H9 (cell line): Measurements from ENCODE around the gene ROPN1L. TPM values are rescaled to one million over a fixed set of nuclear protein-coding genes. Genes with fewer than 3 reads are reported as not detected.

ENCODE experiments used
- DNase-seq: peaks from one replicate; pipeline ENCODE4 v3.0.0-alpha.2; 2017
- H2AFZ ChIP-seq: one replicate; pipeline ENCODE4 v1.6.1; 2013; ENCODE audit warnings: mild to moderate bottlenecking, low read length, control low read depth, moderate library complexity
- H2AK5ac ChIP-seq: 2 replicates; pipeline ENCODE4 v1.6.1; 2013; ENCODE audit warnings: low read length, control low read depth, mixed read lengths; ENCODE audit not compliant: insufficient read length
- H2BK120ac ChIP-seq: one replicate; pipeline ENCODE4 v1.6.1; 2013; ENCODE audit warnings: low read depth, mild to moderate bottlenecking, low read length, control low read depth, inconsistent platforms; ENCODE audit not compliant: poor library complexity, severe bottlenecking
- H2BK12ac ChIP-seq: 2 replicates; pipeline ENCODE4 v1.6.1; 2013; ENCODE audit warnings: low read length, control low read depth, mixed read lengths, low read depth; ENCODE audit not compliant: insufficient read length
- H2BK15ac ChIP-seq: 2 replicates; pipeline ENCODE4 v1.6.1; 2013; ENCODE audit warnings: low read depth, low read length, control low read depth
- H2BK20ac ChIP-seq: one replicate; pipeline ENCODE4 v1.6.1; 2013; ENCODE audit warnings: low read depth, mild to moderate bottlenecking, low read length, control low read depth, inconsistent platforms; ENCODE audit not compliant: poor library complexity, severe bottlenecking
- H2BK5ac ChIP-seq: 2 replicates; pipeline ENCODE4 v1.6.1; 2013; ENCODE audit warnings: low read length, control low read depth, mixed read lengths; ENCODE audit not compliant: insufficient read length
- H3K14ac ChIP-seq: 2 replicates; pipeline ENCODE4 v1.6.1; 2013; ENCODE audit warnings: low read length, control low read depth; ENCODE audit not compliant: insufficient read depth
- H3K18ac ChIP-seq: 2 replicates; pipeline ENCODE4 v1.6.1; 2013; ENCODE audit warnings: low read depth, mild to moderate bottlenecking, mixed read lengths, low read length, control low read depth; ENCODE audit not compliant: insufficient read length
- H3K23ac ChIP-seq: 2 replicates; pipeline ENCODE4 v1.6.1; 2013; ENCODE audit warnings: low read length, control low read depth, mixed read lengths, low read depth; ENCODE audit not compliant: insufficient read length
- H3K23me2 ChIP-seq: 2 replicates; pipeline ENCODE4 v1.6.1; 2013; ENCODE audit warnings: low read depth, mild to moderate bottlenecking, mixed read lengths, low read length, control low read depth; ENCODE audit not compliant: insufficient read length, poor library complexity, severe bottlenecking
- H3K27ac ChIP-seq: 2 replicates; pipeline ENCODE4 v1.5.1; 2013; ENCODE audit warnings: low read length, control low read depth, mixed read lengths, low read depth; ENCODE audit not compliant: insufficient read length
- H3K27me3 ChIP-seq: 2 replicates; pipeline ENCODE4 v1.6.1; 2013; ENCODE audit warnings: low read length, control low read depth, inconsistent platforms; ENCODE audit not compliant: insufficient read depth
- H3K4ac ChIP-seq: 2 replicates; pipeline ENCODE4 v1.6.1; 2013; ENCODE audit warnings: low read depth, mild to moderate bottlenecking, control low read depth, inconsistent platforms, low read length, moderate library complexity
- H3K4me1 ChIP-seq: 2 replicates; pipeline ENCODE4 v1.6.1; 2013; ENCODE audit warnings: low read length, control low read depth, inconsistent platforms; ENCODE audit not compliant: insufficient read depth
- H3K4me2 ChIP-seq: 2 replicates; pipeline ENCODE4 v1.6.1; 2013; ENCODE audit warnings: low read length, control low read depth, mixed read lengths; ENCODE audit not compliant: insufficient read length, insufficient read depth
- H3K56ac ChIP-seq: 2 replicates; pipeline ENCODE4 v1.6.1; 2013; ENCODE audit warnings: low read depth, mild to moderate bottlenecking, mixed read lengths, low read length, control low read depth; ENCODE audit not compliant: insufficient read length
- H3K79me1 ChIP-seq: 2 replicates; pipeline ENCODE4 v1.6.1; 2013; ENCODE audit warnings: low read depth, mild to moderate bottlenecking, moderate library complexity, low read length, control low read depth, inconsistent platforms; ENCODE audit not compliant: insufficient read depth, poor library complexity, severe bottlenecking
- H3K79me2 ChIP-seq: 2 replicates; pipeline ENCODE4 v1.6.1; 2013; ENCODE audit warnings: low read length, control low read depth, inconsistent platforms; ENCODE audit not compliant: insufficient read depth
- H3K9ac ChIP-seq: 2 replicates; pipeline ENCODE4 v1.6.1; 2013; ENCODE audit warnings: low read length, control low read depth, mixed read lengths; ENCODE audit not compliant: insufficient read length; ENCODE audit errors: extremely low read depth
- H3K9me3 ChIP-seq: one replicate; pipeline ENCODE4 v1.6.1; 2013; ENCODE audit warnings: low read depth, low read length, inconsistent platforms; ENCODE audit not compliant: control insufficient read depth
- H3T11ph ChIP-seq: one replicate; pipeline ENCODE4 v1.6.1; 2013; ENCODE audit warnings: mild to moderate bottlenecking, low read length, control low read depth, inconsistent platforms
- H4K20me1 ChIP-seq: one replicate; pipeline ENCODE4 v1.6.1; 2013; ENCODE audit not compliant: control insufficient read depth, insufficient read length, insufficient read depth
- H4K5ac ChIP-seq: 2 replicates; pipeline ENCODE4 v1.6.1; 2013; ENCODE audit warnings: low read depth, mild to moderate bottlenecking, mixed read lengths, low read length, control low read depth; ENCODE audit not compliant: insufficient read length
- H4K8ac ChIP-seq: replicated peaks from 2 replicates; pipeline ENCODE4 v1.6.1; 2013; ENCODE audit warnings: low read length, control low read depth, mixed read lengths, low read depth; ENCODE audit not compliant: insufficient read length
- H4K91ac ChIP-seq: 2 replicates; pipeline ENCODE4 v1.6.1; 2013; ENCODE audit warnings: low read depth, mild to moderate bottlenecking, moderate library complexity, mixed read lengths, low read length, control low read depth; ENCODE audit not compliant: insufficient read length
- H3K27ac Mint-ChIP-seq, 3 experiments: 2 replicates in 2 of 3; 3 replicates in 1 of 3; pipeline ENCODE4 v1.8.0; 2020 to 2021; ENCODE audit warnings: mixed read lengths in 3 of 3, mild to moderate bottlenecking in 1 of 3, moderate library complexity in 1 of 3
- H3K27me3 Mint-ChIP-seq: 2 replicates; pipeline ENCODE4 v1.8.0; 2021; ENCODE audit warnings: low read depth, mild to moderate bottlenecking, moderate library complexity, mixed read lengths
- H3K36me3 Mint-ChIP-seq, 3 experiments: 2 replicates in 2 of 3; 3 replicates in 1 of 3; pipeline ENCODE4 v1.8.0; 2020 to 2021; ENCODE audit warnings: low read depth in 3 of 3, mixed read lengths in 3 of 3; ENCODE audit not compliant: insufficient read depth in 1 of 3
- H3K4me1 Mint-ChIP-seq, 2 experiments: 2 replicates each; pipeline ENCODE4 v1.8.0; 2020; ENCODE audit warnings: mixed read lengths in 2 of 2
- H3K4me3 Mint-ChIP-seq, 2 experiments: 2 replicates in 1 of 2; 3 replicates in 1 of 2; pipeline ENCODE4 v1.8.0; 2020 to 2021; ENCODE audit warnings: mild to moderate bottlenecking in 2 of 2, mixed read lengths in 2 of 2, moderate library complexity in 1 of 2
- H3K9me3 Mint-ChIP-seq, 2 experiments: 2 replicates in 1 of 2; 3 replicates in 1 of 2; pipeline ENCODE4 v1.8.0; 2020; ENCODE audit warnings: mild to moderate bottlenecking in 2 of 2, mixed read lengths in 2 of 2, moderate library complexity in 1 of 2
- WGBS: extraction: QIAGEN DNeasy Blood & Tissue Kit; methylation state at CpG from one replicate; pipeline ENCODE4 v1.1.7; 2013; ENCODE audit warnings: missing lambda C conversion rate, low lambda C conversion rate, mixed read lengths; ENCODE audit not compliant: insufficient read length; ENCODE audit errors: extremely low coverage; 5-methylcytosine and 5-hydroxymethylcytosine counted together
- total RNA-seq: library from RNA; stranded (reverse); gene quantifications from 2 replicates; pipeline ENCODE4 v1.2.1, GENCODE V29; 2021
- TF ChIP-seq, protein P1 (sequence below): fragments of 200-600 bp; sonication (generic); conservative IDR thresholded peaks from 3 replicates; pipeline ENCODE4 v1.8.0; 2021; ENCODE audit warnings: antibody characterized with exemption, mild to moderate bottlenecking

Gene ROPN1L
- total RNA-seq, 1 experiment from 2014 or later, result 0.37 TPM

DNA sequence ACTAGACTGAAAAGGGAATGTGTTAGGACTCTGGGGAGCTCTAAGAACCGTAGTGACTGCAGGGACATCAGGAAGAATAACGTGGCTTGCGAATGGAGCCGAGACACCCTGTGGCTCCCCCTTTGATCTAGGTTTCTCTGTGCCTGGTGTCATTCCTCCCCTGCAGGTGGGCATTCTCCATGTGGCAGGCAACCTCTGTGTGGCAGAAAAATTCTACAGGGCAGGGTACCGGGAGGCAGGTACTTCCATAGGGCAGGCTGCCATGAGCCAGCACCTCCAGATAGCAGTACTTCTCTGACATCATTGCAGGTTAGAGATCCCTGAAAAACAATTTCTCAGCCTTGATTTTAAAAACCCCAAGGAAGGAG, 43.1 kb downstream of the ROPN1L start:
- Histone ChIP-seq H3K18ac (no peak overlapping the region), H3K79me2 (no peaks in the 10 kb centered on the region), H4K20me1 (no peaks in the 10 kb centered on the region), H2BK15ac (no peak overlapping the region), H3K14ac (no peak overlapping the region), H4K8ac (no peak overlapping the region), H3K23ac (no peak overlapping the region), H3K79me1 (no peaks in the 10 kb centered on the region), H3K27ac (no peak overlapping the region), H3K56ac (no peak overlapping the region), H3T11ph (no peak overlapping the region), H3K27me3 (no peaks in the 10 kb centered on the region), H3K4ac (no peak overlapping the region), H3K23me2 (no peaks in the 10 kb centered on the region), H4K5ac (no peak overlapping the region), H2AK5ac (no peak overlapping the region), H2BK120ac (no peak overlapping the region), H3K4me1 (no peaks in the 10 kb centered on the region; the same call in 1 of the 2 replicates), H3K9me3 (no peaks in the 10 kb centered on the region), H2BK12ac (no peak overlapping the region), H2BK5ac (no peak overlapping the region), H3K4me2 (no peak overlapping the region), H2BK20ac (no peak overlapping the region), H2AFZ (no peak overlapping the region), H4K91ac (no peak overlapping the region), H3K9ac (no peak overlapping the region)
- Mint-ChIP-seq H3K9me3 (no peaks in the 10 kb centered on the region), H3K36me3 (no peaks in the 10 kb centered on the region; a peak in 1 of 7 replicates), H3K4me1 (peaks cover 30 to 44% of the 10 kb centered on the region in 2 experiments), H3K4me3 (no peak overlapping the region), H3K27me3 (peaks cover 42% of the 10 kb centered on the region), H3K27ac (no peak overlapping the region; a peak in 1 of 7 replicates)
- WGBS, result no CpG with 5 or more reads among the region's 5 CpGs
- TF ChIP-seq, protein P1, sequence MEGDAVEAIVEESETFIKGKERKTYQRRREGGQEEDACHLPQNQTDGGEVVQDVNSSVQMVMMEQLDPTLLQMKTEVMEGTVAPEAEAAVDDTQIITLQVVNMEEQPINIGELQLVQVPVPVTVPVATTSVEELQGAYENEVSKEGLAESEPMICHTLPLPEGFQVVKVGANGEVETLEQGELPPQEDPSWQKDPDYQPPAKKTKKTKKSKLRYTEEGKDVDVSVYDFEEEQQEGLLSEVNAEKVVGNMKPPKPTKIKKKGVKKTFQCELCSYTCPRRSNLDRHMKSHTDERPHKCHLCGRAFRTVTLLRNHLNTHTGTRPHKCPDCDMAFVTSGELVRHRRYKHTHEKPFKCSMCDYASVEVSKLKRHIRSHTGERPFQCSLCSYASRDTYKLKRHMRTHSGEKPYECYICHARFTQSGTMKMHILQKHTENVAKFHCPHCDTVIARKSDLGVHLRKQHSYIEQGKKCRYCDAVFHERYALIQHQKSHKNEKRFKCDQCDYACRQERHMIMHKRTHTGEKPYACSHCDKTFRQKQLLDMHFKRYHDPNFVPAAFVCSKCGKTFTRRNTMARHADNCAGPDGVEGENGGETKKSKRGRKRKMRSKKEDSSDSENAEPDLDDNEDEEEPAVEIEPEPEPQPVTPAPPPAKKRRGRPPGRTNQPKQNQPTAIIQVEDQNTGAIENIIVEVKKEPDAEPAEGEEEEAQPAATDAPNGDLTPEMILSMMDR, result no peak
- no peak for DNase-seq
